Ovary (tissue), 9 donors: ENCODE data around the gene DUS4L. TPM values are rescaled to one million over a fixed set of nuclear protein-coding genes. Genes with fewer than 3 reads are reported as not detected.

Experiments
- DNase-seq, 5 donors: peaks; one replicate each; pipeline ENCODE4 v3.0.0-alpha.2; 2019 to 2020
- H3K27ac ChIP-seq, 2 donors: fragments of 200-600 bp; one replicate each; pipeline versions ENCODE4 v1.5.1 to v1.8.0; 2019 to 2022
- H3K27me3 ChIP-seq: fragments of 200-600 bp; one replicate; pipeline ENCODE4 v1.8.0; 2022
- H3K36me3 ChIP-seq: fragments of 200-600 bp; sonication (generic); one replicate; pipeline ENCODE4 v1.5.1; 2019
- H3K4me1 ChIP-seq: one replicate; pipeline ENCODE4 v1.8.1; 2013; ENCODE audit warnings: mild to moderate bottlenecking, moderate library complexity; ENCODE audit not compliant: insufficient read depth
- H3K4me3 ChIP-seq: fragments of 200-600 bp; sonication (generic); one replicate; pipeline ENCODE4 v1.5.1; 2017
- H3K9me3 ChIP-seq, 2 donors: fragments of 200-600 bp in 1 of 2; sonication (generic) in 1 of 2; one replicate each; pipeline versions ENCODE4 v1.5.1 to v1.8.1; 2013 to 2019; ENCODE audit warnings: mild to moderate bottlenecking in 1 of 2, moderate library complexity in 1 of 2
- CTCF ChIP-seq, 3 donors: fragments of 450-650 bp in 2 of 3; fragments of 200-600 bp in 1 of 3; IDR thresholded peaks; one replicate each; pipeline versions ENCODE4 v1.5.1 to v1.8.0; 2016 to 2022; ENCODE audit warnings: antibody characterized with exemption in 3 of 3, mild to moderate bottlenecking in 1 of 3
- EP300 ChIP-seq: sonication (generic); formaldehyde crosslinking; IDR thresholded peaks from one replicate; pipeline ENCODE4 v1.6.1; 2017; ENCODE audit warnings: antibody characterized with exemption
- POLR2A ChIP-seq: fragments of 450-650 bp; IDR thresholded peaks from one replicate; pipeline ENCODE4 v1.6.1; 2017; ENCODE audit warnings: antibody characterized with exemption, mild to moderate bottlenecking, moderate library complexity
- WGBS, 3 donors: extraction: QIAGEN DNeasy Blood & Tissue Kit in 1 of 3; methylation state at CpG; one replicate each; pipeline versions ENCODE4 v1.1.5 to v1.1.7; 2013 to 2017; 5-methylcytosine and 5-hydroxymethylcytosine counted together
- intact Hi-C, 4 donors: fragments of 100-400 bp; cut with DNase I; formaldehyde crosslinking; loops; one replicate each; pipeline versions ENCODE4 v1.11.0 to v1.15.1; 2022 to 2023
- polyA plus RNA-seq, 2 donors: library from polyadenylated mRNA; stranded (reverse); fragments of 200-250 nt in 1 of 2; fragments of 350-450 nt in 1 of 2; fragmentation: Illumina TruSeq in 1 of 2; extraction: RNeasy Lipid Tissue Mini Kit (QIAGEN cat#74804) in 1 of 2; gene quantifications; one replicate each; pipeline ENCODE4 v1.2.3, GENCODE V29; 2013 to 2014
- total RNA-seq, 7 donors: library from RNA; depleted of rRNA in 2 of 7; stranded (reverse); fragments of >200 nt in 2 of 7; fragmentation: NEBNext Ultra II Directional in 3 of 7; extraction: Animal tissue kit (Norgen Biotek cat#: 25700) in 3 of 7; gene quantifications; one replicate each; pipeline versions ENCODE4 v1.1.0 to v1.2.4, GENCODE V29; 2016 to 2023
- donor health status: DM: no; HTN: no; CAD: no; lungs with moderate emphysema.
- donor health status: DM: no; HTN: no; CAD: no.
- donor health status: Bipolar disorder and iron deficiency.
- donor health status: DM: yes; HTN: yes; CAD: no.
- donor health status: DM: no; HTN: no; CAD: no.
- donor health status: DM: yes; HTN: yes; CAD: no.

DUS4L gene
- total and polyA plus RNA-seq, 9 donors: 4.4 to 8.1 (median 5.2) TPM

- Histone ChIP-seq H3K4me3 (no peak overlapping the region), H3K27ac (no peak overlapping the region), H3K27me3 (no peaks in the 10 kb centered on the region), H3K9me3 (no peaks in the 10 kb centered on the region), H3K36me3 (no peaks in the 10 kb centered on the region), H3K4me1 (no peaks in the 10 kb centered on the region)
- intact Hi-C loops: no loop called here
- DNase-seq: no peak
- 89 to 91% (median 91%) methylated on average over 1 of the region's 1 CpG for WGBS, 3 donors
- TF ChIP-seq CTCF (IDR thresholded peaks at IDR 0.05): no peak
- no peak for TF ChIP-seq EP300
- no peak for TF ChIP-seq POLR2A
Observed at GRCh38 chr7:107613439-107613838, 49.7 kb downstream of the DUS4L start.

- no peak for DNase-seq
- H3K36me3 ChIP-seq: no peaks in the 10 kb centered on the region
- intact Hi-C loops: no loop called here
Observed at GRCh38 chr7:107613948-107614347, 50.2 kb downstream of the DUS4L start.

GRCh38 chr7:107614425-107614824 lies 50.7 kb downstream of the DUS4L start:
- intact Hi-C loops: no loop called here
- no peaks in the 10 kb centered on the region for H3K36me3 ChIP-seq
- H3K4me3 ChIP-seq: no peak overlapping the region
- H3K27ac ChIP-seq: no peak overlapping the region
- H3K9me3 ChIP-seq: no peaks in the 10 kb centered on the region
- DNase-seq: no peak
- H3K4me1 ChIP-seq: no peaks in the 10 kb centered on the region
- H3K27me3 ChIP-seq: no peaks in the 10 kb centered on the region
- no peak for TF ChIP-seq POLR2A
- TF ChIP-seq CTCF (IDR thresholded peaks at IDR 0.05): no peak
- TF ChIP-seq EP300: no peak

More at GRCh38 chr7:107613948-107614347, 50.2 kb downstream of the DUS4L start:
- TF ChIP-seq POLR2A: no peak
- TF ChIP-seq EP300: no peak
- no peak for TF ChIP-seq CTCF (IDR thresholded peaks at IDR 0.05)
- Histone ChIP-seq H3K27me3 (no peaks in the 10 kb centered on the region), H3K27ac (no peak overlapping the region), H3K4me1 (no peaks in the 10 kb centered on the region), H3K4me3 (no peak overlapping the region), H3K9me3 (no peaks in the 10 kb centered on the region)

- Histone ChIP-seq H3K27ac (no peak overlapping the region), H3K4me3 (no peak overlapping the region), H3K4me1 (no peaks in the 10 kb centered on the region), H3K27me3 (no peaks in the 10 kb centered on the region), H3K9me3 (no peaks in the 10 kb centered on the region), H3K36me3 (no peaks in the 10 kb centered on the region)
- no peak for DNase-seq
- TF ChIP-seq EP300 (no peak), CTCF (IDR thresholded peaks at IDR 0.05) (no peak), POLR2A (no peak)
- intact Hi-C loops: no loop called here
- 76 to 97% (median 96%) methylated on average over 4 of the region's 4 CpGs for WGBS, 3 donors
Observed at GRCh38 chr7:107615910-107616680, 52.3 kb downstream of the DUS4L start.
